Chondrocyte (in vitro differentiated cells): ENCODE measurements around the gene ZMYND11. TPM values are rescaled to one million over a fixed set of nuclear protein-coding genes. Genes with fewer than 3 reads are reported as not detected.

Experiments
- DNase-seq: peaks from one replicate; pipeline ENCODE4 v3.0.0; 2021; ENCODE audit warnings: mixed read lengths, low spot score
- H3K27ac Mint-ChIP-seq: one replicate; pipeline ENCODE4 v1.8.0; 2021; ENCODE audit warnings: mild to moderate bottlenecking, moderate library complexity, mixed read lengths; ENCODE audit not compliant: unreplicated experiment
- H3K27me3 Mint-ChIP-seq: 2 replicates; pipeline ENCODE4 v1.8.0; 2021; ENCODE audit warnings: low read depth, mixed read lengths
- H3K36me3 Mint-ChIP-seq: 2 replicates; pipeline ENCODE4 v1.8.0; 2021; ENCODE audit warnings: low read depth, mixed read lengths
- H3K4me1 Mint-ChIP-seq: 2 replicates; pipeline ENCODE4 v1.8.0; 2021; ENCODE audit warnings: low read depth, mild to moderate bottlenecking, mixed read lengths
- H3K4me3 Mint-ChIP-seq: one replicate; pipeline ENCODE4 v1.8.0; 2021; ENCODE audit warnings: mild to moderate bottlenecking, moderate library complexity, mixed read lengths; ENCODE audit not compliant: unreplicated experiment
- H3K9me3 Mint-ChIP-seq: 2 replicates; pipeline ENCODE4 v1.8.0; 2021; ENCODE audit warnings: low read depth, mixed read lengths
- CTCF ChIP-seq: fragments of 200-600 bp; sonication (generic); IDR thresholded peaks from 2 replicates; pipeline ENCODE4 v1.5.0; 2021; ENCODE audit warnings: antibody characterized with exemption, mild to moderate bottlenecking, moderate library complexity
- total RNA-seq: library from RNA; stranded (reverse); gene quantifications from 3 replicates; pipeline ENCODE4 v1.2.1, GENCODE V29; 2021

ZMYND11 gene
- total RNA-seq, 1 donor from 2014 or later = 72.0 TPM

GRCh38 chr10:230758-231157, 95.5 kb downstream of the ZMYND11 start:
- Mint-ChIP-seq H3K4me3 (no peak overlapping the region), H3K36me3 (no peaks in the 10 kb centered on the region), H3K9me3 (no peaks in the 10 kb centered on the region), H3K4me1 (peaks cover 11% of the 10 kb centered on the region), H3K27ac (no peak overlapping the region), H3K27me3 (no peaks in the 10 kb centered on the region)
- no peak for DNase-seq
- TF ChIP-seq CTCF = peak; percentile 72

GRCh38 chr10:232061-232460, 96.8 kb downstream of the ZMYND11 start:
- Mint-ChIP-seq H3K9me3 (no peaks in the 10 kb centered on the region), H3K36me3 (peaks cover 5% of the 10 kb centered on the region), H3K4me1 (peaks cover 15% of the 10 kb centered on the region), H3K4me3 (no peak overlapping the region), H3K27me3 (no peaks in the 10 kb centered on the region), H3K27ac (no peak overlapping the region)
- no peak for DNase-seq
- no peak for TF ChIP-seq CTCF

DNA sequence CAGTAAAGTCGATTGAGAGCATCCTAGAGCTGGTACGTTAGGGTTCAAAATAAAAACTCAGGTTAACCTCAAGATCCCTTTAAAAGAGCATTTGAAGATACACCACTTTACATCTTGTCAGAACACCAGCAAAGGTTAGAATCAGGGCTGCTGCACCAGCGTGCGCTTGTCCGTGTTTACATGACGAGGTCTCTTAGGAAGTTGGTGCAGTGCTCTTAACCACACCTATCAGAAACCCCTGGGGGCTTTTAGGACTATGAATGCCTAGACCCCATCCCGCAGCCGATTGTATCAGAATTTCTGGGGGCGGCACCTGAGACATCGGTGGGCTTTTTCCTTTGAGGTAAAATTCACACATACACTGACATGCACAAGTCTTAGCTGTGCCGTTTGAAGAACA, 97.6 kb downstream of the ZMYND11 start:
- no peak overlapping the region for H3K4me3 Mint-ChIP-seq
- no peak overlapping the region for H3K27ac Mint-ChIP-seq
- DNase-seq = no peak
- H3K36me3 Mint-ChIP-seq = peaks cover 5% of the 10 kb centered on the region
- no peak for TF ChIP-seq CTCF
- peaks cover 15% of the 10 kb centered on the region for H3K4me1 Mint-ChIP-seq
- H3K9me3 Mint-ChIP-seq = no peaks in the 10 kb centered on the region
- no peaks in the 10 kb centered on the region for H3K27me3 Mint-ChIP-seq

DNA sequence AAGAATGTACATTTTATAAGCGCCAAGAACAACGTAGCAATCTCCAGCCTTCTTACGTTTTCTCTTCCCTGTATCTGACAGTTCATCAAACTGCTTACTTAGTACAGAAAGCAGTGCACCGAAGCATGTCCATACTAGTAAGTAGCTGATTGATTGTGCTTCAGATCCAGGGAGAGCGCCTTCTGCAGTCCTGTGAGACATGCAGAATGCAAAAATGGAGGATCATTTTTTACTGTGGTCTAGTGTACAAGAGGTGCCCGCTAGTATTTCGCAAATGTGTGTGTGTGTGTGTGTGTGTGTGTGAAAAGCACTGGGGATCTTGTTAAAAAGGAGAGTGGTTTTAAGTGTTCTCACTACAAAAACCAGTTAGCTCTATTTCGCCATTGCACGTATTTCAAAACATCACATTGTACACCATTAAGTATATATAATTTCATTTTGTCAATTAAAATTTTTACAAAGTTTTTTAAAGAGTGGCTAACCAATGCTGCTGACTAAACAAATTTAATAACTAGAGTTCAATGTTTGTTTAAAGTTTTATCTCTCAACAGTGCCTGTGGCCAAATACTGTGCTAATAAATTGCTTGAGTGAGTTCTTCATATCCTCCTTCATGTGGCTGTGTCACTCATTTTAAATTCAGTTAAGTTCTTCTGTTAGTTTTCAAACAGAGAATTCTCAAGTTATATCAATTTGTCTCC, 99.6 kb downstream of the ZMYND11 start:
- H3K4me3 Mint-ChIP-seq = no peak overlapping the region

DNA sequence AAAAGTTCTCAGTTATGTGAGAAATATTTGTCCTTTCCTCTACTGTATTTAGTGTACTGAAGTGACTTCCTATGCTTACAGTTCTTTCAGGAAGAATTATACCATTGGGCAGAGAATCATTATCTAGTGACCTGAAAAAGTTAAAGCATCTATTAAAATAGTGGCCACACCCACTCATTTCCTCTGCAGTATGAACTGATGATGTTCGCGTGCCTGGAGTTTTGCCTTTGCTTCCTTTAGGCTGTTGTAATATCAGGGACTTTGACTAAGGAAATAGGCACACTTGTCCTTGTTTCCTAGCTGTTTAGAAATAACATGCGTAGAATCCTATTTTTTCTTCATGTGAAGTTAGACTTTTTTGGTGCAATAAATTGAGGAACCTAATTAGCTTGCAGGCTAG, 100.7 kb downstream of the ZMYND11 start:
- no peak overlapping the region for H3K27ac Mint-ChIP-seq
- H3K36me3 Mint-ChIP-seq = peaks cover 9% of the 10 kb centered on the region
- no peaks in the 10 kb centered on the region for H3K9me3 Mint-ChIP-seq
- H3K4me3 Mint-ChIP-seq = no peak overlapping the region
- DNase-seq = no peak
- H3K4me1 Mint-ChIP-seq = peaks cover 15% of the 10 kb centered on the region
- H3K27me3 Mint-ChIP-seq = no peaks in the 10 kb centered on the region
- TF ChIP-seq CTCF = no peak

More for the DNA sequence above, 99.6 kb downstream of the ZMYND11 start:
- no peak for DNase-seq
- Mint-ChIP-seq H3K4me1 (peaks cover 15% of the 10 kb centered on the region), H3K9me3 (no peaks in the 10 kb centered on the region), H3K27ac (peak overlapping the region; percentile 32), H3K36me3 (peaks cover 9% of the 10 kb centered on the region), H3K27me3 (no peaks in the 10 kb centered on the region)
- TF ChIP-seq CTCF = no peak
